Kidney (tissue), 14 donors: Measurements from ENCODE around the gene DKKL1. TPM values are rescaled to one million over a fixed set of nuclear protein-coding genes. Genes with fewer than 3 reads are reported as not detected.
A peak's percentile ranks its signal among the peaks of the same experiment; 100 is the strongest.

Source experiments
- DNase-seq, 5 donors: peaks; one replicate each; pipeline ENCODE4 v3.0.0-alpha.2; 2013 to 2020
- FAIRE-seq: peaks from 2 replicates; lab custom pipeline; 2012; peaks lifted over from hg19 to GRCh38; lab: Jason Lieb, UNC
- H3K27ac ChIP-seq, 2 donors: one replicate each; pipeline ENCODE4 v1.7.0; 2013; ENCODE audit warnings: low read depth in 2 of 2, low read length in 2 of 2, inconsistent platforms in 1 of 2
- H3K27me3 ChIP-seq: one replicate; pipeline ENCODE4 v1.7.1; 2013; ENCODE audit warnings: low read length, inconsistent platforms; ENCODE audit not compliant: control insufficient read depth, insufficient read depth
- H3K36me3 ChIP-seq, 3 donors: one replicate each; pipeline versions ENCODE4 v1.7.0 to v1.7.1; 2013; ENCODE audit warnings: low read length in 3 of 3, control low read depth in 1 of 3, inconsistent platforms in 1 of 3; ENCODE audit not compliant: insufficient read depth in 3 of 3, control insufficient read depth in 2 of 3
- H3K4me1 ChIP-seq, 3 donors: one replicate each; pipeline versions ENCODE4 v1.7.0 to v1.7.1; 2013; ENCODE audit warnings: low read length in 3 of 3, inconsistent platforms in 1 of 3, low read depth in 1 of 3; ENCODE audit not compliant: control insufficient read depth in 2 of 3, insufficient read depth in 2 of 3
- H3K4me3 ChIP-seq, 3 donors: one replicate each; pipeline versions ENCODE4 v1.7.0 to v1.8.1; 2013; ENCODE audit warnings: low read length in 3 of 3, control low read depth in 1 of 3, inconsistent platforms in 1 of 3
- H3K9ac ChIP-seq, 3 donors: one replicate each; pipeline versions ENCODE4 v1.7.0 to v1.7.1; 2013; ENCODE audit warnings: low read length in 3 of 3, control low read depth in 1 of 3, inconsistent platforms in 1 of 3
- H3K9me3 ChIP-seq, 3 donors: one replicate each; pipeline versions ENCODE4 v1.7.0 to v1.7.1; 2013; ENCODE audit warnings: low read length in 3 of 3, control low read depth in 1 of 3, inconsistent platforms in 1 of 3; ENCODE audit not compliant: control insufficient read depth in 2 of 3, insufficient read depth in 1 of 3
- intact Hi-C: fragments of 100-400 bp; cut with DNase I; formaldehyde crosslinking; loops from one replicate; pipeline ENCODE4 v1.11.1; 2022
- polyA plus RNA-seq: library from polyadenylated mRNA; stranded (reverse); fragments of 350-450 nt; fragmentation: Illumina TruSeq; extraction: RNeasy Lipid Tissue Mini Kit (QIAGEN cat#74804); gene quantifications from one replicate; pipeline ENCODE4 v1.2.3, GENCODE V29; 2014; ENCODE audit warnings: low read depth, low replicate concordance; ENCODE audit not compliant: insufficient read depth
- total RNA-seq: library from RNA; stranded (reverse); fragmentation: NEBNext Ultra II Directional; extraction: Animal tissue kit (Norgen Biotek cat#: 25700); gene quantifications from one replicate; pipeline ENCODE4 v1.2.1, GENCODE V29; 2021
- TF ChIP-seq, protein P1 (sequence below): IDR thresholded peaks from 3 replicates; pipeline ENCODE4 v1.5.1; 2012; ENCODE audit warnings: mild to moderate bottlenecking, moderate library complexity, borderline replicate concordance; ENCODE audit not compliant: insufficient read depth; ENCODE audit errors: extremely low read depth
- donor health status: control.
- donor health status: control.
- donor health status: control.
- donor health status: control.
- donor health status: control.
- donor health status: DM: yes; HTN: yes; CAD: no.
- donor health status: Normal renal cell carcinoma (clear cell type).

Gene DKKL1
- total and polyA plus RNA-seq, 2 donors from 2014 or later: 0.57 to 0.95 TPM

GRCh38 chr19:49335784-49336481 is 27.7 kb upstream of the DKKL1 start:
- H3K9ac ChIP-seq: no peak overlapping the region
- DNase-seq: no peak

DNA sequence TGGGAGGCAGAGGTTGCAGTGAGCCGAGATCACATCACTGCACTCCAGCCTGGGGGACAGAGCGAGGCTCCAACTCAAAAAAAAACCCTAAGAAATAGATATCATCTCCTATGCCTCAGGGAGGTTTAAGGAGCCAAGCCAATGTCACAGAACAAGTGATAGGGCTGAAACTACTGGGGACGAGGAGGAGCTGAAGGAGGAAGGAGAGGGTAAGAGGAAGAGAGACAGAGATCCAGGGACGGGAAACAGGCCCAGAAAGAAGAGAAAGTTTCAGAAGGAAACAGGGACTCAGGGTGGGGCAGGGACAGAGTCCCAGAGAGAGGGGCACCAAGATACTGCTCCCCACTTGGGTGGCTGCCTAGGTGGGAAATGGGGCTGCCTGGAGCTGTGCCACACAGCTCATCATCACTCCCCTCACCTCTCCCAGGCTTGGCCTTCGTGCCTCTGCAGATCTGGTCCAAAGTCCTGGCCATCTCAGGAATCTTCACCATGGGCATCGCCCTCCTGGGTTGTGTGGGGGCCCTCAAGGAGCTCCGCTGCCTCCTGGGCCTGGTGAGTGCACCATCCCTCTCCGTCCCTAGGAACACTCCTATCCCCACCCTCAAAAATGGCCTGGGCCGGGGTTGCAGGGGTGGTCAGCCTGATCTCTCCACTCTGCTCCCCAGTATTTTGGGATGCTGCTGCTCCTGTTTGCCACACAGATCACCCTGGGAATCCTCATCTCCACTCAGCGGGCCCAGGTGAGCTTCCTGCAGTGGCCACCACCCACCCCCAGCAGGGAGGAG is 27.0 kb upstream of the DKKL1 start:
- Histone ChIP-seq H3K27ac (no peak overlapping the region), H3K36me3 (no peaks in the 10 kb centered on the region), H3K4me1 (peaks cover 0 to 14% (median 0%) of the 10 kb centered on the region in 3 donors), H3K4me3 (no peak overlapping the region), H3K9me3 (no peaks in the 10 kb centered on the region), H3K9ac (no peak overlapping the region), H3K27me3 (no peaks in the 10 kb centered on the region)
- DNase-seq: no peak
- TF ChIP-seq, protein P1, sequence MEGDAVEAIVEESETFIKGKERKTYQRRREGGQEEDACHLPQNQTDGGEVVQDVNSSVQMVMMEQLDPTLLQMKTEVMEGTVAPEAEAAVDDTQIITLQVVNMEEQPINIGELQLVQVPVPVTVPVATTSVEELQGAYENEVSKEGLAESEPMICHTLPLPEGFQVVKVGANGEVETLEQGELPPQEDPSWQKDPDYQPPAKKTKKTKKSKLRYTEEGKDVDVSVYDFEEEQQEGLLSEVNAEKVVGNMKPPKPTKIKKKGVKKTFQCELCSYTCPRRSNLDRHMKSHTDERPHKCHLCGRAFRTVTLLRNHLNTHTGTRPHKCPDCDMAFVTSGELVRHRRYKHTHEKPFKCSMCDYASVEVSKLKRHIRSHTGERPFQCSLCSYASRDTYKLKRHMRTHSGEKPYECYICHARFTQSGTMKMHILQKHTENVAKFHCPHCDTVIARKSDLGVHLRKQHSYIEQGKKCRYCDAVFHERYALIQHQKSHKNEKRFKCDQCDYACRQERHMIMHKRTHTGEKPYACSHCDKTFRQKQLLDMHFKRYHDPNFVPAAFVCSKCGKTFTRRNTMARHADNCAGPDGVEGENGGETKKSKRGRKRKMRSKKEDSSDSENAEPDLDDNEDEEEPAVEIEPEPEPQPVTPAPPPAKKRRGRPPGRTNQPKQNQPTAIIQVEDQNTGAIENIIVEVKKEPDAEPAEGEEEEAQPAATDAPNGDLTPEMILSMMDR: no peak
- intact Hi-C loops: no loop called here
- no peak for FAIRE-seq

More at GRCh38 chr19:49335784-49336481, 27.7 kb upstream of the DKKL1 start:
- FAIRE-seq: no peak
- Histone ChIP-seq H3K4me1 (peaks cover 0 to 9% (median 0%) of the 10 kb centered on the region in 3 donors), H3K27me3 (no peaks in the 10 kb centered on the region), H3K27ac (no peak overlapping the region), H3K9me3 (no peaks in the 10 kb centered on the region), H3K4me3 (no peak overlapping the region), H3K36me3 (no peaks in the 10 kb centered on the region)
- TF ChIP-seq, protein P1: no peak
- intact Hi-C loops: no loop called here

- DNase-seq: peak in 3 of 5 donors; percentile 4 to 31 (median 26)
- Histone ChIP-seq H3K9ac (no peak overlapping the region), H3K4me3 (no peak overlapping the region), H3K4me1 (peaks cover 0 to 14% (median 0%) of the 10 kb centered on the region in 3 donors), H3K36me3 (peaks cover 0 to 4% (median 0%) of the 10 kb centered on the region in 3 donors), H3K27ac (no peak overlapping the region), H3K27me3 (no peaks in the 10 kb centered on the region), H3K9me3 (no peaks in the 10 kb centered on the region)
- intact Hi-C loops: no loop called here
- TF ChIP-seq, protein P1: no peak
- FAIRE-seq: no peak
Measured at GRCh38 chr19:49337267-49338022, 26.2 kb upstream of the DKKL1 start.
